C4-2B (cell line): ENCODE results near the gene KANK4.

Source experiments
- ZFX ChIP-seq: fragments of 450-650 bp; IDR thresholded peaks from 2 replicates; pipeline ENCODE4 v1.6.1; 2017
- TF ChIP-seq, protein P1 (sequence below): fragments of 450-650 bp; conservative IDR thresholded peaks from 2 replicates; pipeline ENCODE4 v1.5.1; 2017; ENCODE audit warnings: mild to moderate bottlenecking

DNA sequence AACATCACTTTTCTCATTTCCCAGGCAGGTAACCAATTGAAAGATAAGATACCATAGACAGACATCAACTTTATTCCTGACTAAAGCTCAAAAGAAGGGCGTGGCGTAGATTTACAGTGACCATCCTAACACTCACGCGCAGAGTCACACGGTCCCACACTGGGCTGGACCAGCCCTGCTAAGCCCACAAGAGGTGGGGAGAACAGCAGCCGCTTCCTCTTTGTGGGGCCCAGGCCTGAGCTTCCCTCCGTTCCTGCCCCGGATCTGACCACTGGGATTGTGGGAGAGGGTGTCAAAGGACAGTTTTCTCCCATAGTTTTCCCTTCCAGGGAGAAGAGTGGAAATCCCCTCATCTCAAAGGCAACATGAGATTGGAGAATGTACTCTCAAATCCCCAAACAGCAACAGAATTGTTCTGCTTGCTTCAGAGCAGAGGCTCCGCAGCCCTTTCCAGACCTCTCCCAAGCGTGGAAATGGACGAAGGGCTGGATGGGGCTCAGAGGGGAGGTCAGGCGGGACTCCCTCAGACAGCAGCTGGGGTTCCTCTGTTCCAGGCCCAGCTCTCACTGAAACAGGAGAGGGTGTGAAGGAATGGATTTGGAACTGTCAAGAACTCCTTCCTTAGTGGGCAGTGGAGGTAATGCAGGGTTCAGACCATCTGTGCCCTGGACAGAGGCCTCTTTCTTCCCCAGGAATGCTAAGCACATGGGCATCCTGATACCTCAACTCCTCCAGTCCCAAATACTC, 90.9 kb downstream of the KANK4 start:
- TF ChIP-seq, protein P1, sequence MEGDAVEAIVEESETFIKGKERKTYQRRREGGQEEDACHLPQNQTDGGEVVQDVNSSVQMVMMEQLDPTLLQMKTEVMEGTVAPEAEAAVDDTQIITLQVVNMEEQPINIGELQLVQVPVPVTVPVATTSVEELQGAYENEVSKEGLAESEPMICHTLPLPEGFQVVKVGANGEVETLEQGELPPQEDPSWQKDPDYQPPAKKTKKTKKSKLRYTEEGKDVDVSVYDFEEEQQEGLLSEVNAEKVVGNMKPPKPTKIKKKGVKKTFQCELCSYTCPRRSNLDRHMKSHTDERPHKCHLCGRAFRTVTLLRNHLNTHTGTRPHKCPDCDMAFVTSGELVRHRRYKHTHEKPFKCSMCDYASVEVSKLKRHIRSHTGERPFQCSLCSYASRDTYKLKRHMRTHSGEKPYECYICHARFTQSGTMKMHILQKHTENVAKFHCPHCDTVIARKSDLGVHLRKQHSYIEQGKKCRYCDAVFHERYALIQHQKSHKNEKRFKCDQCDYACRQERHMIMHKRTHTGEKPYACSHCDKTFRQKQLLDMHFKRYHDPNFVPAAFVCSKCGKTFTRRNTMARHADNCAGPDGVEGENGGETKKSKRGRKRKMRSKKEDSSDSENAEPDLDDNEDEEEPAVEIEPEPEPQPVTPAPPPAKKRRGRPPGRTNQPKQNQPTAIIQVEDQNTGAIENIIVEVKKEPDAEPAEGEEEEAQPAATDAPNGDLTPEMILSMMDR = no peak
- TF ChIP-seq ZFX = no peak
